OCI-LY3 (cell line): ENCODE measurements around the gene CLN3.

Experiments
- CTCF ChIP-seq: fragments of 200-600, 300-600 bp; sonication (generic); IDR thresholded peaks from 2 replicates; pipeline ENCODE4 v1.5.1; 2014; ENCODE audit warnings: antibody characterized with exemption, low read length, low read depth
- EZH2phosphoT487 ChIP-seq: fragments of 200-600 bp; shearing (Covaris generic); IDR thresholded peaks from 2 replicates; pipeline ENCODE4 v1.6.1; 2018; ENCODE audit warnings: antibody characterized with exemption, mixed run types, low read depth

GRCh38 chr16:28486266-28486665, 5.6 kb downstream of the CLN3 start:
- TF ChIP-seq CTCF (no peak), EZH2phosphoT487 (no peak)
